Measurements from ENCODE around the gene PITPNM2. TPM values are rescaled to one million over a fixed set of nuclear protein-coding genes. Genes with fewer than 3 reads are reported as not detected.

PITPNM2 gene
- total and polyA plus RNA-seq, 2 experiments from 2014 or later, result 0.82 to 3.0 TPM

GRCh38 chr12:123163227-123163626, 12.3 kb upstream of the PITPNM2 start:
- no peak for ATAC-seq
- DNase-seq (ENCODE audit: low spot score), result no peak
- H3K36me3 Mint-ChIP-seq (ENCODE audit: low read depth), result peaks cover 35% of the 10 kb centered on the region
- no peak overlapping the region for H3K4me2 ChIP-seq
- no peak overlapping the region for H3K4me3 ChIP-seq
- no peaks in the 10 kb centered on the region for H3K4me1 ChIP-seq (ENCODE audit: insufficient read depth)
- H3K79me2 ChIP-seq (replicated peaks; ENCODE audit: insufficient read depth), result no peaks in the 10 kb centered on the region
- H3K9me3 Mint-ChIP-seq, result no peaks in the 10 kb centered on the region
- no peak overlapping the region for H2AFZ ChIP-seq
- no peak overlapping the region for H3K4me3 Mint-ChIP-seq
- H3K27ac Mint-ChIP-seq, result no peak overlapping the region
- no peaks in the 10 kb centered on the region; the same call in 1 of the 2 replicates for H3F3A ChIP-seq (replicated peaks; ENCODE audit: low read depth)
- H3K27ac ChIP-seq (ENCODE audit: low read depth), result no peak overlapping the region
- peaks cover 10% of the 10 kb centered on the region; the same call in 1 of the 2 replicates for H3K36me3 ChIP-seq (ENCODE audit: insufficient read depth)
- peaks cover 5% of the 10 kb centered on the region for H3K4me1 Mint-ChIP-seq
- no peaks in the 10 kb centered on the region for H3K9me2 ChIP-seq (ENCODE audit: insufficient read depth)
- no peaks in the 10 kb centered on the region for H3K27me3 Mint-ChIP-seq (ENCODE audit: insufficient read depth, low read depth, poor library complexity)
- TF ChIP-seq ETS1 (IDR thresholded peaks at IDR 0.05) (no peak), POLR2AphosphoS5 (IDR thresholded peaks at IDR 0.05; ENCODE audit: low read depth) (no peak), NANOG (IDR thresholded peaks at IDR 0.05; ENCODE audit: borderline replicate concordance) (no peak), CTCF (conservative IDR thresholded peaks at IDR 0.05; ENCODE audit: low read depth in 2 of 2) (no peak), ZNF462 (CRISPR knock-in tag; IDR thresholded peaks at IDR 0.05) (no peak), EZH2phosphoT487 (IDR thresholded peaks at IDR 0.05; ENCODE audit: unreplicated experiment) (no peak), ZNF331 (CRISPR knock-in tag; IDR thresholded peaks at IDR 0.05; ENCODE audit: low read depth) (no peak), EZH2 (IDR thresholded peaks at IDR 0.05; ENCODE audit: low read depth, unreplicated experiment) (no peak)
- no peaks in the 10 kb centered on the region for H3K27me3 ChIP-seq (ENCODE audit: insufficient read depth)
- no peaks in the 10 kb centered on the region for H4K20me1 ChIP-seq (replicated peaks; ENCODE audit: insufficient read depth)

Measured in GM23338 (cell line).